EL (cell line): ENCODE data around the gene CYP11A1.
"Not testable (repeated sequence)": the region's sequence is repeated elsewhere in the genome, so short reads cannot be mapped to it uniquely, and the experiment has no call there.

ENCODE experiments used
- DNase-seq: peaks from one replicate; pipeline ENCODE4 v3.0.0-alpha.2; 2016

CYP11A1 gene

DNA sequence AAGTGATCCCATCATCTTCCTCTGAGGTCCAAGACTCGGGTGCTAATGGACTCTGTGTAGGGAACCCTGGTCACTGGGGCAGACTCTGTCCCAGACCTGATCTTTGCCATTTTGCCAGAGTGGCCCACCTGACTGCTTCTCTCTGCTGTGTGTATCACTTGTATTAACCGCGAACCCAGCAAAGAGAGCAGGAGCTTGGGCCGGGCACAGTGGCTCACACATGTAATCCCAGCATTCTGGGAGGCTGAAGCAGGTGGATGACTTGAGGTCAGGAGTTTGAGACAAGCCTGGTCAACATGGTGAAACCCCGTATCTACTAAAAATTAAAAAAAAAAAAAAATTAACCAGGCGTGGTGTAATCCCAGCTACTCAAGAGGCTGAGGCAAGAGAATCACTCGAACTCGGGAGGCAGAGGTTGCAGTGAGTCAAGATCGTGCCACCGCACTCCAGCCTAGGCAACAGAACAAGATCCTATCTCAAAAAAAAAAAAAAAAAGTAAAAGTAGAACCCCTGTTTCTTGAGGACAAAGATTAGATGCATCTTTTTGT lies 32.9 kb upstream of the CYP11A1 start:
- no peak for DNase-seq

GRCh38 chr15:74399511-74400312 lies 32.3 kb upstream of the CYP11A1 start:
- DNase-seq, result peak; percentile 87

DNA sequence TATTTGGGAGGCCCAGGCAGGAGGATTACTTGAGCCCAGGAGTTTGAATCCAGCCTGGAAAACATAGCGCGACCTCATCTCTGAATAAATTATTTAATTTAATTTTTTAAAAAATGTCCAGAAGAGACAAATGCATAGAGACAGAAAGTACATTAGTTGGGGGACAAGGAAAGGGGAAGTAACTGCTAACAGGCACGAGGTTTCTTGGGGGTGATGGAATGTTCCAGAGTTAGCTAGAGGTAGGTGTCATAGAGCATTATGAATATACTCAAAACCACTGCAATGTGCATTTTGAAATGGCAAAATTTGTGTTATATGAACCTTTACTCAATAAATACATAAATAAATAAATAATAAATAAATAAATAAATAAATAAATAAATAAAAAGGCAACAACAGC lies 31.7 kb upstream of the CYP11A1 start:
- DNase-seq, result no peak

DNA sequence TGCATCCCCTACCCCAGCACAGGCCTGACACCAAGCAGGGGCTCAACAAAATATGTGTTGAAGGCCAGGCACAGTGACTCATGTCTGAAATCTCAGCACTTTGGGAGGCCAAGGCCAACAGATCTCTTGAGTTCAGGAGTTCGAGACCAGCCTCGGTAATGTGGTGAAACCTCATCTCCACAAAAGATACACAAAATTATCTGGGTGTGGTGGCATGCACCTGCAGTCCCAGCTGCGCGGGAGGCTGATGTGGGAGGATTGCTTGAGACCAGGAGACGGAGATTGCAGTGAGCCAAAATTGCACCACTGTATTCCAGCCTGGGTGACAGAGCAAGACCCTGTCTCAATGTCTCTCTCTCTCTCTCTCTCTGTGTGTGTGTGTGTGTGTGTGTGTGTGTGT lies 30.7 kb upstream of the CYP11A1 start:
- no peak for DNase-seq

DNA sequence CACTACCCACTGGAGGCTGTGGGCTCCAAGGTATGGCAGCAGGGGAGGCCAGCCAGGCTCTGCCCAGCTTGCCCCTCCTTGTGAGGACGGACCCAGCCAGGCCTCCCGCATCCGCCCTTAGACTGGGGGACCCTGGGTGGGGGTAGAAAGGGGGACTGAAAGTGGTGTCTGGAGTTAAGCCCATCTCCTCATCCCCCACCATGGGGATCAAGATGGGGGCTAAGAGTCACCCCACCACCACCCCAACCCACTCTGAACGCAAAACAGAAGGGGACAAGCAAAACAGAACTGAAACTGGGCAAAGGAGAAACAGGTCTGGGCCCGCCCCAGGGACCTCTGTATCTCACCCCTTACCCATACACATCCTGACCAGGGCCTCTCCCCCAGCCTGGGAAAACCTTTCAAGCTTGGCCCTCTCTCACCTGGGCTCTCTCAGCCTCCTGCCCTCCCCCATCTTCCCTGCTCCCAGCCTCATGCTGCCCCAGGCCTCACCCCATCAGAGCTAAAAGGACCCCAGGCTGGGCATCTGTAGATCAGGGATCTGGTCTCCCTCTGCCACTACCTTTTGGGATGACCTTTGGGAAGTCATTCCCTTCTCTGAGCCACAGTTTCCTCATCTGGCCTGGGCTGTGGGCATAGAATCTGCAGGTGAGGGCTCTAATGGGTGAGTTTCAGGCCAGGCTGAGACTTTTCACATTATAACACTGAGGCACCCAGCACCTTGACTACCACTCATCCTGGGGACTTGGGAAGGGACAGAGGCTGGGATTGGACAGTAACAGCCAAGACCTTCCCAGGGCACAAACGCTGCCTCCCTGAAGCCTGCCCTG lies 30.0 kb upstream of the CYP11A1 start:
- no peak for DNase-seq

- DNase-seq, result peak; percentile 82
These were observed 29.2 kb upstream of the CYP11A1 start for GRCh38 chr15:74396445-74397238.

- no peak for DNase-seq
These were observed 28.6 kb upstream of the CYP11A1 start for GRCh38 chr15:74396146-74396438.

DNA sequence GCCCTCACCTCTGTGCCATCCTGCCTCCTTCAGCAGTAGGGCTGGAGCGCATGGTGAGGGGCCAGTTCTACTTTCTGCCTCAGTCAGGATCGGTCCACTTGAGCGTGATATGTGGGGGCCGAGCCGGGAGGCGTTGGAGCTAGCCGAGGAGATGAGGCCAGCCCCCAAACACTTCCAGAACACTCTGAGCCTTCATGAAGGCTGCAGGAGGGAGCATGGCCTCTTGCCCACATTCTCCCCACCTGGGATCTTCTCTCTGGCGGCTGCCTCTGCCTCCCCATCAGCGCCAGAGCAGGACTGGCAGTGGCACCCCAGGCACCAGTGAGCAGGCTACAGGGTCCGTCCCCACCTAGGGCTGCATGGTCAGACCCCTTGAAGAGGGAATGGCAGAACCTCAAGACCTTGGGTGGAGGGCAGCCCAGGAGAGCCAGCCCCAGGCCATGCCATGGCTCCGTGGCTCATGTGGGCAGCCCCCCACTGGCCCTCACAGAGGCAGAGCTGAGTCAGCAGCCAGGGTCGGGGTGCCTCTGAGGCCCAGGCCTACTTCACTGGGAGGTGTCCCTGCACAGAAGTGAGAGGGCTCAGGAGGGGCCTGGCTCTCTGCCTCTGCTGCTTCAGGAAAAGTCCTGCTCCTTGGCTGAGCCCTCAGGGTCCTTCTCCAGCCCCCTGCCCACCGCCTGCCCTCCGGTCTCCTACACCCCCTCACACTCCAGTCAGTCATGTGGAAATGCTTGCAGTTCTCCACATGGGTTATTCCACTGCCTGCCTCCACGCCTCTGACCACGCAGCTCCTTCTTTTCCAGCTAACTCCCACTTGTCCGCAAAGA lies 28.1 kb upstream of the CYP11A1 start:
- DNase-seq, result no peak

DNA sequence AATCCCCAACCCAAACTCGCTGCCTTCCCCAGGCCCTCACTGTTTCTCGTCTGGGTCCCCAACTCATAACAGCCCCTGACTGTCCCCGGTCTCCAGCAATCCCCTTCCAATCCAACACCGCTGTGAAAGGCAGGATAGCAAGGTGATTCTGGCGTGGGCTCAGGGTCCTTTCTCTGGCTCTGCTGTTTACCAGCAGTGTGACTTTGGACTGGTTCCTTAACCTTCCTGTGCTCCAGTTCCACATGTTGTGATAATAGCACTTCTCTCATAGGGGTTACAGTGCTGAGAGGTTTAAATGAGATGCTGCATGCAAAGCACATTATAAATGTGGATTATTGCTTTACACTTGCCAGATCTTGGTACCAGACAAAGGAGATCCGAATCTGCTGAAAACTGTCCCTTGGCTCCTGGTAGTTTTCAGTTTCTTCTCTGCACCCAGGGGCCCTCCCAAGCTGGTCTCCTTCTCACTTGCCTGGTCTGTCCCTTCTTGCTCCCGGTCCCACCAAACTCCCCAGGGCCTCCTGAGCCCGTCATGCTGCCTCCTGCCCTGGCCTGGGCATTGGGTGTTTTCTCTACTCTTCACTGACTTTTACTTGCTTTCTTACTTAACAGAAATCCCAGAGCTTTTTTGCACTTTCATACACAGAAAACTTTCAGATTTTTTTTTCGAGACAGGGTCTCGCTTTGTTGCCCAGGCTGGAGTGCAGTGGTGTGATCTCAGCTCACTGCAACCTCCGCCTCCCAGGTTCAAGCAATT lies 26.8 kb upstream of the CYP11A1 start:
- DNase-seq, result no peak

DNA sequence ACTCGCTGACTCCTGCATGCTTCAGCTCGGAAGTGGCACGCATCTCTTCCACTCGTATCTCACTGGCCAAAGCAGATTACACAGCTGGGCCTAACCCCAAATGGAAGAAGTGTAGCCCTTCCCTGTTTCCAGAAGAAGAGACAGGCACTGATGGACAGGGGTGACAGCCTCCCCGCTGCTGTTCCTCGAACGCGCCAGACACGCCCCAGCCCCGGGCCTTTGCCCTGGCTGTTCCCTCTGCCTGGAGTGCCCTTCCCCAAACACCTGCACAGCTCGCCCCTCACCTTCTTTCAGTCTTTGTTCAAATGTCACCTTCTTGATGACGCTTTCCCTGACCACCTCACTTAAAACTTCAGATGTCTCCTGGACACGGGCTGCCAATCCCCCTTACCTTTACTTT lies 26.0 kb upstream of the CYP11A1 start:
- DNase-seq, result no peak

DNA sequence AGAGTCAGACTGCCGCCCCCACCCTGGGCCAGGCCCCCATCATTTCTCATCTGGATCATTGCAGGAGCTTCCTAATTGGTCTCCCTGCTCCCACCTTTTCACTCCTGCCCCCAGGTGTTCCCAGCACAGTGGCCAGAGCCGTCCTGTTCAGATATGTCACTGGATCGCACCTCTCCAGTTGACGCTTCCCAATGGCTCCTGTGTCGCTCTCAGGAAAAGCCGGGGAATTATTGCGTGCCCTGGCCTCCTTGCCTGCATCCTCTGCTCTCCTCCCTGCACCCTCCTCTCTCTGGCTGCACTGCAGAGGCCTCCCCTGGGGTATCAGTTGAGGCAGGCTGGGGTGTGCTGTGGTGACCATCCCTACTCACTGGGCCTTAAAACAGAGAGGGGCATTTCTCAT lies 25.5 kb upstream of the CYP11A1 start:
- no peak for DNase-seq

- peak; percentile 47 for DNase-seq
These were observed 25.0 kb upstream of the CYP11A1 start for GRCh38 chr15:74392451-74392830.

- no peak for DNase-seq
These were observed 24.4 kb upstream of the CYP11A1 start for GRCh38 chr15:74391582-74392450.

DNA sequence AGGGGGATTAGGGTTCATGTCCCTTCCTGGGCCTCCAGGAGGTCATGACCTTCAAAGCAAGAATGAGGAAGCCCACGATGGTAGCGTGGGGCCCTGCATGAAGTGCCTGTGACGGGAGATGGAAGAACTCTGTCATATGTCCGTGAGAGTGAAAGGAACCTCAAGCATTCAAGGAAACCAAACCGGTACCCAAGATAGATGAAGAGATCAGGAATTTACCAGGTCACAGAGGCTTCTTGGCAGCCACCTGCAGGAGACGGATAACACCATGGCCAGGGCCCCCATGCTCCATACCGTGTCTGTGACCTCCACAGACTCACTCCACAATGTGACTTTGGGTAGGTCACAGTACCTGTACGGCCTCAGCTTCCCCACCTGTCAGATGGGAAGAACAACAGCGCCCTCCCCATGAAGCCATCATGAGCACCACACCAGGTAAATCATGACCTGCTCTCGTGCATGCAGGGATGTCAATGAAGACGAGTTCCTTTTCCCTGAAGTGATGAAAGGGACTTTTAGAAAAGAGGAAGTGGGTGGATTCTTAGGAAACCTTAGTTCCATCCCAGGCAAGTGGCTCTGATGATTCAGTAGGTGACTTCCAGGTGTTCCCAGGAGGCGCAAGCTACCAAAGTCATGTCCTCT lies 23.3 kb upstream of the CYP11A1 start:
- DNase-seq, result no peak

DNA sequence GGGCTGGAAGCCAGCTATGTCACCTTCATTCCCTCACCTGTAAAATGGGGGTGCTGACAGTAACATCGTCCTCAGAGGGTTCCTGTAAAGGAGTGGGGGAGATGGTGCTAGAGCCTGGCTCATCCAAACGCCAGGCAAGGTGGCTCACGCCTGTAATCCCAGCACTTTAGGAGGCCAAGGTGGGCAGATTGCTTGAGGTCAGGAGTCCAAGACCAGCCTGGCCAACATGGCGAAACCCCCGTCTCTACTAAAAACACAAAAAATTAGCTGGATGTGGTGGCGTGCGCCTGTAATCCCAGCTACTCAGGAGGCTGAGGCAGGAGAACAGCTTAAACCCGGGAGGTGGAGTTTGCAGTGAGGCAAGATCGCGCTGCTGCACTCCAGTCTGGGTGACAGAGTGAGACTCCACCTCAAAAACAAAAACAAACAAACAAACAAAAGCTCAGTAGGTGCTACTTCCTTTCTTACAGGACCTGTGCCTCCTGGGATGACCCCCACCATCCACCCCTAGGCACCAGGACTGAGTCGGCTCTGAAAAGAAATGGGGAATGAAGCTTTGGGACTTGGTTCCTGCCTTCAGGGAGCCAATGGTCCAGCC lies 22.7 kb upstream of the CYP11A1 start:
- DNase-seq, result not testable (repeated sequence)

- no peak for DNase-seq
These were observed 22.0 kb upstream of the CYP11A1 start for GRCh38 chr15:74389241-74390048.

DNA sequence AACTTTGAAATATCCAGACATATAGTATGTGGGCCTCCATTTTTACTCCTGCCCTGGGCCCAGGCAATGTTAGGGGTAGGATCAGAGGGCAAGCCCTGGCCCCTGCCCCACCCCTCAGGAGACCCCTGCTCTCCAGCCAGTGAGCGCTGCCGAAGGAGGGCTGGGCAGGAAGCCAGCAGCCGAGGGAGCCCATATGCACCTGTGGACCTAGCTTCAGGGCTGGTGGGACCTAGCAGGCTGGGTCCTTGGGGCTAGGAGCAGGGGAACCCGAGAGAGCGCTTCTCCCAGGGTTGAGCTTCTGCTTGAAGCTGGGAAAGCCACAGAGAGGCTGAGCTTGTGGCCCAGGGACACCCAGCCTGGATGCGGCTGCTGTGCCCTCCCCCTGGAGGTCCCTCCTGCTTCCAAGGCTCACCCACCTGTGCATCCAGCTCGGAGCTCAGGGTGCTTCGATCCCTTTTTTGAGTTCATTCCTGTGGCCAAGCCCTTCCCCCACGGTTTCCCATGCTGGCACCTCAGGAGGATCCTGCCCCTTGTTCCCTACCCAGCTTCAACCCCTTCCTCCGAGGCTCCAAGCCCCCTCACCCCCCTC lies 21.0 kb upstream of the CYP11A1 start:
- DNase-seq, result no peak

DNA sequence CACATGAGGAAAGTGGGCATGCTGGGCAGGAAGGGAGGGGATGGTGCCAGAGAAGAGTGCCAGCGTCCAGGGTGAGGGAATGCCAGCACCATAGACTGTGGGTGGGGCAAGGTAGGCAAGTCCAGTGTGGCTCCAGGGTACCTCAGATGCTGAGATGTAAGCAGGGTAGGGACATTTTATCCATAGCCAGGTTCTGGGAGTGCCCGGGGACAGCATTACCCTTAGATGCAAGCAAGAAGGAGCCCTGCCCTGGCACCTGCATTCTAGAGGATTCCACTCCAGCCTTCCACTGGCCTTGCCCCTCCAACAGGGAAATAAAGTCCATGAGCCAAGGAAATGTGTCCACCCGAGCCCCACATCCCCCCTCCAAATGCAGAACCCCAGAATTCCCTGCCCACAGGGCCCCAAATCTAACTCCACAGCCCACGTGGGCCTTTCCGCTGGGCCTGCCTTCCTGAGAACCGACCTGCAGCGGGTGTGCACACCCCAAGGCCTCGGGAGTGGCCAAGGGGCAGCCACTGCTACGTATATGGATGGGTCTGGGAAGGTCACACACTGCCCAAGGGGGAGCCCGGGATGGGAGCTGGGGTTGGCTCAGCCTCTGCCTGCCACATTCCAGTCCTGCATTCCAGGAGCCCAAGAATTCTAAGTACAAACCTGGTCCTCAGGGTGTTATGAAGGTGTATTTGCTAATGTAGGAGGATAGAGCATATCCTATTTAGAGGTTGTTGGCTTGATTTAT lies 20.3 kb upstream of the CYP11A1 start:
- no peak for DNase-seq
